ENCODE data around the gene MAST3.

DNA sequence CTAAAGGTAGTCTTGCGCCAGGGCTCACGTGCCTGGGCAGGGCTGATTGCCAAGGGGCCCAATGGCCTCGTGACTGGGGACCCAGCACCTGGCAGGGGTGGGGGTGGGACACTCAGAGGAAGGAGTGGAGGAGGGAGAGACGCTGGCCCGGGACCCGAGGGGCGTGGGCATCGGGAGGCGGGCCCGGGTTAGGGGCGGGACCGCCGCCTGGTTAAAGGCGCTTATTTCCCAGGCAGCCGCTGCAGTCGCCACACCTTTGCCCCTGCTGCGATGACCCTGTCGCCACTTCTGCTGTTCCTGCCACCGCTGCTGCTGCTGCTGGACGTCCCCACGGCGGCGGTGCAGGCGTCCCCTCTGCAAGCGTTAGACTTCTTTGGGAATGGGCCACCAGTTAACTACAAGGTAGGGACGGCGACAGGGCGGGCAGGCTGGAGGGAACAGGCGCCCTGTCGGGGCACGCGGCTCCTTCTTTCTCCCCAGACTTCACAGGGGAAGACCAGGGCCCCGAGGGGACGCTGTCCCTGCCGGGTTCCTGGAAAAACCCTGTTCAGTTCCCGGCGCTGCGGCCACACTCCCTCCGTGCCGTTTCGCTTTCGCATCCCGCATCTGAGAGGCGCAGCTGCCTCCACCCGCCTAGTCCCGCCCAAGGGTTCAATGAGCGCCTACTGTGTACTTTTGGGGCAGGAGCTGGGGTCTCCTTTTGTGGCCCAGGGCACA, 76.2 kb downstream of the MAST3 start, which contains the start of gene IFI30:
- peak; percentile 73 for TF ChIP-seq ZFHX2 (tag by site-specific recombination; conservative IDR thresholded peaks at IDR 0.05)
- TF ChIP-seq ZNF169 (tag by site-specific recombination; IDR thresholded peaks at IDR 0.05) = no peak
- no peak for TF ChIP-seq ZNF792 (tag by site-specific recombination; IDR thresholded peaks at IDR 0.05)
- no peak for TF ChIP-seq ZNF473 (tag by site-specific recombination; IDR thresholded peaks at IDR 0.05)
- TF ChIP-seq, protein P1, sequence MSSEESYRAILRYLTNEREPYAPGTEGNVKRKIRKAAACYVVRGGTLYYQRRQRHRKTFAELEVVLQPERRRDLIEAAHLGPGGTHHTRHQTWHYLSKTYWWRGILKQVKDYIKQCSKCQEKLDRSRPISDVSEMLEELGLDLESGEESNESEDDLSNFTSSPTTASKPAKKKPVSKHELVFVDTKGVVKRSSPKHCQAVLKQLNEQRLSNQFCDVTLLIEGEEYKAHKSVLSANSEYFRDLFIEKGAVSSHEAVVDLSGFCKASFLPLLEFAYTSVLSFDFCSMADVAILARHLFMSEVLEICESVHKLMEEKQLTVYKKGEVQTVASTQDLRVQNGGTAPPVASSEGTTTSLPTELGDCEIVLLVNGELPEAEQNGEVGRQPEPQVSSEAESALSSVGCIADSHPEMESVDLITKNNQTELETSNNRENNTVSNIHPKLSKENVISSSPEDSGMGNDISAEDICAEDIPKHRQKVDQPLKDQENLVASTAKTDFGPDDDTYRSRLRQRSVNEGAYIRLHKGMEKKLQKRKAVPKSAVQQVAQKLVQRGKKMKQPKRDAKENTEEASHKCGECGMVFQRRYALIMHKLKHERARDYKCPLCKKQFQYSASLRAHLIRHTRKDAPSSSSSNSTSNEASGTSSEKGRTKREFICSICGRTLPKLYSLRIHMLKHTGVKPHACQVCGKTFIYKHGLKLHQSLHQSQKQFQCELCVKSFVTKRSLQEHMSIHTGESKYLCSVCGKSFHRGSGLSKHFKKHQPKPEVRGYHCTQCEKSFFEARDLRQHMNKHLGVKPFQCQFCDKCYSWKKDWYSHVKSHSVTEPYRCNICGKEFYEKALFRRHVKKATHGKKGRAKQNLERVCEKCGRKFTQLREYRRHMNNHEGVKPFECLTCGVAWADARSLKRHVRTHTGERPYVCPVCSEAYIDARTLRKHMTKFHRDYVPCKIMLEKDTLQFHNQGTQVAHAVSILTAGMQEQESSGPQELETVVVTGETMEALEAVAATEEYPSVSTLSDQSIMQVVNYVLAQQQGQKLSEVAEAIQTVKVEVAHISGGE (tag by site-specific recombination; conservative IDR thresholded peaks at IDR 0.05; ENCODE audit: low read depth) = no peak
- TF ChIP-seq HOXD13 (CRISPR knock-in tag; IDR thresholded peaks at IDR 0.05; ENCODE audit: borderline replicate concordance) = no peak
- TF ChIP-seq ZNF146 (tag by site-specific recombination; IDR thresholded peaks at IDR 0.05) = no peak
- TF ChIP-seq, protein P2, sequence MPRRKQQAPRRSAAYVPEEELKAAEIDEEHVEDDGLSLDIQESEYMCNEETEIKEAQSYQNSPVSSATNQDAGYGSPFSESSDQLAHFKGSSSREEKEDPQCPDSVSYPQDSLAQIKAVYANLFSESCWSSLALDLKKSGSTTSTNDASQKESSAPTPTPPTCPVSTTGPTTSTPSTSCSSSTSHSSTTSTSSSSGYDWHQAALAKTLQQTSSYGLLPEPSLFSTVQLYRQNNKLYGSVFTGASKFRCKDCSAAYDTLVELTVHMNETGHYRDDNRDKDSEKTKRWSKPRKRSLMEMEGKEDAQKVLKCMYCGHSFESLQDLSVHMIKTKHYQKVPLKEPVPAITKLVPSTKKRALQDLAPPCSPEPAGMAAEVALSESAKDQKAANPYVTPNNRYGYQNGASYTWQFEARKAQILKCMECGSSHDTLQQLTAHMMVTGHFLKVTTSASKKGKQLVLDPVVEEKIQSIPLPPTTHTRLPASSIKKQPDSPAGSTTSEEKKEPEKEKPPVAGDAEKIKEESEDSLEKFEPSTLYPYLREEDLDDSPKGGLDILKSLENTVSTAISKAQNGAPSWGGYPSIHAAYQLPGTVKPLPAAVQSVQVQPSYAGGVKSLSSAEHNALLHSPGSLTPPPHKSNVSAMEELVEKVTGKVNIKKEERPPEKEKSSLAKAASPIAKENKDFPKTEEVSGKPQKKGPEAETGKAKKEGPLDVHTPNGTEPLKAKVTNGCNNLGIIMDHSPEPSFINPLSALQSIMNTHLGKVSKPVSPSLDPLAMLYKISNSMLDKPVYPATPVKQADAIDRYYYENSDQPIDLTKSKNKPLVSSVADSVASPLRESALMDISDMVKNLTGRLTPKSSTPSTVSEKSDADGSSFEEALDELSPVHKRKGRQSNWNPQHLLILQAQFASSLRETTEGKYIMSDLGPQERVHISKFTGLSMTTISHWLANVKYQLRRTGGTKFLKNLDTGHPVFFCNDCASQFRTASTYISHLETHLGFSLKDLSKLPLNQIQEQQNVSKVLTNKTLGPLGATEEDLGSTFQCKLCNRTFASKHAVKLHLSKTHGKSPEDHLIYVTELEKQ (tag by site-specific recombination; IDR thresholded peaks at IDR 0.05; ENCODE audit: borderline replicate concordance) = no peak
- TF ChIP-seq WT1 (tag by site-specific recombination; IDR thresholded peaks at IDR 0.05) = peak; percentile 33; the same call in 1 of the 2 replicates
- TF ChIP-seq, protein P3, sequence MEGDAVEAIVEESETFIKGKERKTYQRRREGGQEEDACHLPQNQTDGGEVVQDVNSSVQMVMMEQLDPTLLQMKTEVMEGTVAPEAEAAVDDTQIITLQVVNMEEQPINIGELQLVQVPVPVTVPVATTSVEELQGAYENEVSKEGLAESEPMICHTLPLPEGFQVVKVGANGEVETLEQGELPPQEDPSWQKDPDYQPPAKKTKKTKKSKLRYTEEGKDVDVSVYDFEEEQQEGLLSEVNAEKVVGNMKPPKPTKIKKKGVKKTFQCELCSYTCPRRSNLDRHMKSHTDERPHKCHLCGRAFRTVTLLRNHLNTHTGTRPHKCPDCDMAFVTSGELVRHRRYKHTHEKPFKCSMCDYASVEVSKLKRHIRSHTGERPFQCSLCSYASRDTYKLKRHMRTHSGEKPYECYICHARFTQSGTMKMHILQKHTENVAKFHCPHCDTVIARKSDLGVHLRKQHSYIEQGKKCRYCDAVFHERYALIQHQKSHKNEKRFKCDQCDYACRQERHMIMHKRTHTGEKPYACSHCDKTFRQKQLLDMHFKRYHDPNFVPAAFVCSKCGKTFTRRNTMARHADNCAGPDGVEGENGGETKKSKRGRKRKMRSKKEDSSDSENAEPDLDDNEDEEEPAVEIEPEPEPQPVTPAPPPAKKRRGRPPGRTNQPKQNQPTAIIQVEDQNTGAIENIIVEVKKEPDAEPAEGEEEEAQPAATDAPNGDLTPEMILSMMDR (tag by site-specific recombination; IDR thresholded peaks at IDR 0.05) = peak; percentile 30; the same call in 1 of the 2 replicates
- TF ChIP-seq TRIM28 (IDR thresholded peaks at IDR 0.05; ENCODE audit: borderline replicate concordance, low read length) = no peak

All from HEK293 (cell line).